Lower leg skin (tissue), 3 donors: ENCODE data around the gene TMC5.

Experiments used
- CTCF ChIP-seq, 3 donors: fragments of 450-650 bp; IDR thresholded peaks; one replicate each; pipeline ENCODE4 v1.5.1; 2016; ENCODE audit warnings: antibody characterized with exemption in 3 of 3, mild to moderate bottlenecking in 3 of 3, moderate library complexity in 2 of 3
- POLR2A ChIP-seq, 2 donors: fragments of 450-650 bp; IDR thresholded peaks; one replicate each; pipeline ENCODE4 v1.6.1; 2016 to 2017; ENCODE audit warnings: antibody characterized with exemption in 2 of 2, mild to moderate bottlenecking in 1 of 2, moderate library complexity in 1 of 2

- TF ChIP-seq POLR2A (IDR thresholded peaks at IDR 0.05) (no peak), CTCF (IDR thresholded peaks at IDR 0.05) (no peak)
Measured at GRCh38 chr16:19386525-19386924, 31.2 kb upstream of the TMC5 start.
